Right cardiac atrium (tissue), 5 donors: Measurements from ENCODE around the gene PRSS50. TPM values are rescaled to one million over a fixed set of nuclear protein-coding genes. Genes with fewer than 3 reads are reported as not detected.

ENCODE experiments used
- polyA plus RNA-seq: library from polyadenylated mRNA; stranded (reverse); fragments of 200-250 nt; gene quantifications from one replicate; pipeline ENCODE4 v1.2.3, GENCODE V29; 2013
- total RNA-seq, 4 donors: library from RNA; stranded (reverse); fragmentation: NEBNext Ultra II Directional; extraction: Animal tissue kit (Norgen Biotek cat#: 25700); gene quantifications; one replicate each; pipeline ENCODE4 v1.2.1, GENCODE V29; 2021
- donor health status: healthy with polysubstance abuse.
- donor health status: DM: no; HTN: yes; CAD: no.
- donor health status: DM: no; HTN: no; CAD: no.
- donor health status: DM: no; HTN: yes; CAD: no; lungs with severe emphysema.
- donor health status: DM: yes; HTN: yes; CAD: no.

PRSS50 gene
- total and polyA plus RNA-seq, 5 donors, result 0.12 to 0.31 (median 0.14) TPM; not detected in 2

Other genes starting within 250 kb of the PRSS50 start
- gene RTP3, start 219.9 kb downstream of the PRSS50 start, total RNA-seq, result not detected
- not detected for gene RTP3, start 219.9 kb downstream of the PRSS50 start, polyA plus RNA-seq
- 10 to 100 TPM in 3 of 4 donors, 1 to 10 TPM in 1; 8.9 to 26.0 (median 15.0) TPM for gene LRRC2, start 151.6 kb downstream of the PRSS50 start, total RNA-seq
- gene LRRC2, start 151.6 kb downstream of the PRSS50 start, polyA plus RNA-seq, result 9.9 TPM
- not detected for gene FAM240A, start 105.3 kb downstream of the PRSS50 start, total RNA-seq
- not detected for gene FAM240A, start 105.3 kb downstream of the PRSS50 start, polyA plus RNA-seq
- 10 to 100 TPM; 16.1 to 33.1 (median 19.0) TPM for gene ALS2CL, start 24.2 kb downstream of the PRSS50 start, total RNA-seq
- gene ALS2CL, start 24.2 kb downstream of the PRSS50 start, polyA plus RNA-seq, result 18.8 TPM
- gene TMIE, start 16.5 kb downstream of the PRSS50 start, total RNA-seq, result under 1 TPM; 0.40 to 0.76 (median 0.65) TPM
- 0.95 TPM for gene TMIE, start 16.5 kb downstream of the PRSS50 start, polyA plus RNA-seq
- gene MYL3, start 145.6 kb upstream of the PRSS50 start, total RNA-seq, result 100 to 1,000 TPM in 3 of 4 donors, 10 to 100 TPM in 1; 42.7 to 442 (median 293) TPM
- 1,012 TPM for gene MYL3, start 145.6 kb upstream of the PRSS50 start, polyA plus RNA-seq
- gene PTH1R, start 159.9 kb upstream of the PRSS50 start, total RNA-seq, result 10 to 100 TPM in 3 of 4 donors, 1 to 10 TPM in 1; 9.3 to 15.6 (median 12.6) TPM
- 18.5 TPM for gene PTH1R, start 159.9 kb upstream of the PRSS50 start, polyA plus RNA-seq